IMR-90 (cell line): ENCODE data around the gene ADCY2. TPM values are rescaled to one million over a fixed set of nuclear protein-coding genes. Genes with fewer than 3 reads are reported as not detected.

Experiments used
- ATAC-seq: fragments of 200-7000 bp; cut with Tn5 transposase; 2 replicates; pipeline ENCODE4 v1.9.1; 2020; ENCODE audit warnings: low read depth, mild to moderate bottlenecking, moderate library complexity
- BruUV-seq: library from RNA; stranded (reverse); fragments of 400-500 nt; replicated peaks from 2 replicates; lab custom pipeline; 2021; lab: Mats Ljungman, UMichigan
- CTCF ChIA-PET: fragments of 300-600 bp; formaldehyde crosslinking; extraction: SDS; loops from one replicate; lab custom pipeline; 2021; ENCODE audit warnings: antibody characterized with exemption; lab: Yijun Ruan, JAX
- POLR2A ChIA-PET: fragments of 300-600 bp; sonication (Branson Sonifier 250); formaldehyde crosslinking; loops from one replicate; lab custom pipeline; 2022; ENCODE audit warnings: antibody characterized with exemption; ENCODE audit not compliant: unreplicated experiment; lab: Charles Lee
- DNase-seq: peaks from one replicate; pipeline ENCODE4 v3.0.0; 2013
- H2AFZ ChIP-seq: replicated peaks from 2 replicates; pipeline ENCODE3; 2013; ENCODE audit warnings: low read length, mild to moderate bottlenecking; ENCODE audit not compliant: poor library complexity
- H2AK5ac ChIP-seq: 2 replicates; pipeline ENCODE4 v1.6.1; 2013; ENCODE audit warnings: low read depth, low read length, inconsistent platforms
- H2AK9ac ChIP-seq: replicated peaks from 2 replicates; pipeline ENCODE3; 2013; ENCODE audit warnings: mild to moderate bottlenecking, low read depth, low read length, moderate library complexity; ENCODE audit not compliant: poor library complexity
- H2BK120ac ChIP-seq: 2 replicates; pipeline ENCODE4 v1.6.1; 2013; ENCODE audit warnings: low read depth, low read length, inconsistent platforms
- H2BK15ac ChIP-seq: 3 replicates; pipeline ENCODE4 v1.6.1; 2013; ENCODE audit warnings: low read depth, low read length, inconsistent platforms
- H2BK20ac ChIP-seq: 2 replicates; pipeline ENCODE4 v1.6.1; 2013; ENCODE audit warnings: low read depth, mild to moderate bottlenecking, inconsistent platforms, low read length, moderate library complexity
- H2BK5ac ChIP-seq: 2 replicates; pipeline ENCODE4 v1.6.1; 2013; ENCODE audit warnings: mild to moderate bottlenecking, low read depth, low read length, inconsistent platforms; ENCODE audit not compliant: poor library complexity, severe bottlenecking
- H3K14ac ChIP-seq: replicated peaks from 2 replicates; pipeline ENCODE4 v1.6.1; 2013; ENCODE audit warnings: low read depth, low read length, inconsistent platforms
- H3K18ac ChIP-seq: 2 replicates; pipeline ENCODE4 v1.6.1; 2013; ENCODE audit warnings: low read depth, low read length, control low read depth
- H3K23ac ChIP-seq: 2 replicates; pipeline ENCODE4 v1.6.1; 2013; ENCODE audit warnings: low read depth, low read length, inconsistent platforms
- H3K27ac ChIP-seq: 2 replicates; pipeline ENCODE4 v1.5.1; 2013; ENCODE audit warnings: mild to moderate bottlenecking, control low read depth, low read length; ENCODE audit not compliant: insufficient read depth
- H3K27me3 ChIP-seq: 2 replicates; pipeline ENCODE4 v1.6.1; 2013; ENCODE audit warnings: low read length; ENCODE audit not compliant: control insufficient read depth, insufficient read depth
- H3K36me3 ChIP-seq: 2 replicates; pipeline ENCODE4 v1.6.1; 2013; ENCODE audit warnings: low read length, mixed read lengths; ENCODE audit not compliant: control insufficient read depth, insufficient read depth
- H3K4ac ChIP-seq: 2 replicates; pipeline ENCODE4 v1.6.1; 2013; ENCODE audit warnings: low read depth, low read length, inconsistent platforms
- H3K4me1 ChIP-seq: 2 replicates; pipeline ENCODE4 v1.6.1; 2013; ENCODE audit warnings: low read length, mixed read lengths; ENCODE audit not compliant: control insufficient read depth, insufficient read depth
- H3K4me2 ChIP-seq: 2 replicates; pipeline ENCODE4 v1.6.1; 2013; ENCODE audit warnings: low read depth, mild to moderate bottlenecking, control low read depth, low read length, moderate library complexity
- H3K4me3 ChIP-seq: 2 replicates; pipeline ENCODE4 v1.5.1; 2013; ENCODE audit warnings: low read depth, mild to moderate bottlenecking, control low read depth, low read length, moderate library complexity; ENCODE audit not compliant: insufficient read depth
- H3K56ac ChIP-seq: 2 replicates; pipeline ENCODE4 v1.6.1; 2013; ENCODE audit warnings: low read length, inconsistent platforms; ENCODE audit not compliant: insufficient read depth; ENCODE audit errors: extremely low read depth
- H3K79me1 ChIP-seq, 2 experiments: 2 replicates each; pipeline ENCODE4 v1.6.1; 2013; ENCODE audit warnings: low read length in 2 of 2, inconsistent platforms in 1 of 2, low read depth in 1 of 2
- H3K9ac ChIP-seq: 2 replicates; pipeline ENCODE4 v1.6.1; 2013; ENCODE audit warnings: low read depth, low read length, control low read depth
- H3K9me1 ChIP-seq: 2 replicates; pipeline ENCODE4 v1.6.1; 2013; ENCODE audit warnings: low read length, inconsistent platforms; ENCODE audit not compliant: insufficient read depth
- H3K9me3 ChIP-seq: 2 replicates; pipeline ENCODE4 v1.6.1; 2013; ENCODE audit warnings: low read length; ENCODE audit not compliant: control insufficient read depth, insufficient read depth
- H4K20me1 ChIP-seq: 2 replicates; pipeline ENCODE4 v1.6.1; 2013; ENCODE audit warnings: low read length, inconsistent platforms; ENCODE audit not compliant: insufficient read depth
- H4K5ac ChIP-seq: 2 replicates; pipeline ENCODE4 v1.6.1; 2013; ENCODE audit warnings: mild to moderate bottlenecking, low read depth, low read length, control low read depth
- H4K8ac ChIP-seq, 2 experiments: 2 replicates each; pipeline ENCODE4 v1.6.1; 2013; ENCODE audit warnings: low read depth in 2 of 2, low read length in 2 of 2, control low read depth in 1 of 2, inconsistent platforms in 1 of 2
- H4K91ac ChIP-seq: 2 replicates; pipeline ENCODE4 v1.6.1; 2013; ENCODE audit warnings: low read depth, low read length, inconsistent platforms; ENCODE audit not compliant: insufficient read depth
- BHLHE40 ChIP-seq: fragments of 150-350 bp; IDR thresholded peaks from 2 replicates; pipeline ENCODE4 v1.6.1; 2016; ENCODE audit warnings: mild to moderate bottlenecking, low read depth, low read length
- CEBPB ChIP-seq: IDR thresholded peaks from 2 replicates; pipeline ENCODE4 v1.6.1; 2012; ENCODE audit warnings: low read depth, low read length, improper control_type of control experiment
- CTCF ChIP-seq: conservative IDR thresholded peaks from 2 replicates; pipeline ENCODE4 v1.5.1; 2012; ENCODE audit warnings: mild to moderate bottlenecking, low read depth, low read length, improper control_type of control experiment
- MAFK ChIP-seq: IDR thresholded peaks from 2 replicates; pipeline ENCODE4 v1.6.1; 2012; ENCODE audit warnings: low read depth, low read length, improper control_type of control experiment
- MAZ ChIP-seq: IDR thresholded peaks from 2 replicates; pipeline ENCODE4 v1.6.1; 2012; ENCODE audit warnings: low read depth, mild to moderate bottlenecking, low read length, improper control_type of control experiment, moderate library complexity, borderline replicate concordance
- POLR2A ChIP-seq: IDR thresholded peaks from 2 replicates; pipeline ENCODE4 v1.6.1; 2012; ENCODE audit warnings: mild to moderate bottlenecking, low read depth, low read length
- WGBS, 2 experiments: methylation state at CpG; one replicate each; pipeline versions ENCODE4 v1.1.5 to v1.1.7; 2013; ENCODE audit warnings: missing lambda C conversion rate in 2 of 2; ENCODE audit not compliant: insufficient read length in 1 of 2; ENCODE audit errors: extremely low coverage in 2 of 2; 5-methylcytosine and 5-hydroxymethylcytosine counted together
- dilution Hi-C: fragments of 300-500 bp; cut with HindIII; formaldehyde crosslinking; loops from one replicate; pipeline ENCODE4 v1.14.3; 2018; ENCODE audit warnings: low sequenced_read_pairs; ENCODE audit not compliant: unreplicated experiment
- in situ Hi-C: fragments of 300-500 bp; cut with MboI; formaldehyde crosslinking; loops from 3 replicates; pipeline ENCODE4 v1.14.3; 2019; ENCODE audit warnings: low sequenced_read_pairs, inconsistent platforms, mixed read lengths
- intact Hi-C: fragments of 100-400 bp; cut with micrococcal nuclease; formaldehyde crosslinking; loops from 2 replicates; pipeline ENCODE4 v1.10.0; 2022
- polyA plus RNA-seq, 3 experiments: library from polyadenylated mRNA; depleted of rRNA; stranded (reverse); fragments of >200 nt; gene quantifications; 2 replicates each; pipeline ENCODE4 v1.2.3, GENCODE V29; 2012; ENCODE audit warnings: low replicate concordance in 1 of 3
- total RNA-seq: library from RNA; depleted of rRNA; stranded (reverse); fragments of >200 nt; gene quantifications from 2 replicates; pipeline ENCODE4 v1.2.3, GENCODE V29; 2012
- TF ChIP-seq, protein P1 (sequence below): fragments of 150-350 bp; IDR thresholded peaks from 2 replicates; pipeline ENCODE4 v1.6.1; 2016; ENCODE audit warnings: low read depth, mild to moderate bottlenecking, low read length, moderate library complexity, borderline replicate concordance

ADCY2 gene
- total and polyA plus RNA-seq, 2 of the 4 experiments (the other 2 are of a cell fraction): not detected

DNA sequence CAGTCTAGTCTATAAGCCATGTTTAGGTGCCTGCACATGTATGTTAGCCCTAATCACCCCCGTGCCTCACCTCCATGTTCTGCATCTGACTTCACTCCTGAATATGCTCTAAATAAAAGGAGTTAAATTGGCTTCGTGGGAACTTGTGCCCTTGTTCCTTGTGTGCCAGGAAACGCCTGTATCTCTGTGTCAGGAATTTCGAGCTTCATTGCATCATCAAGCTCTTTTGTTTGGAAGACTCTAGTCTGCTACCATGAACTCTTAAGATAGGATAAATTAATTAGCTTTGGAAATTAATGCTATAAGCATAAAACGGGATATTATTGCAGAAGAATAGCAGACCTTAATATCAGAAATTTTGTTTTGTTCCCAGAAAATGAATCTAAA, 99.2 kb downstream of the ADCY2 start:
- Histone ChIP-seq H4K5ac (no peak overlapping the region), H2AFZ (no peak overlapping the region), H3K4ac (no peak overlapping the region), H3K23ac (no peak overlapping the region), H2BK15ac (no peak overlapping the region), H2AK9ac (no peak overlapping the region), H3K27ac (no peak overlapping the region), H4K8ac (no peak overlapping the region), H3K27me3 (no peaks in the 10 kb centered on the region), H3K4me3 (no peak overlapping the region), H2BK120ac (no peak overlapping the region), H3K9ac (no peak overlapping the region), H4K20me1 (no peaks in the 10 kb centered on the region), H3K56ac (no peak overlapping the region), H3K9me3 (peaks cover 12% of the 10 kb centered on the region), H3K36me3 (no peaks in the 10 kb centered on the region), H2BK20ac (no peak overlapping the region), H3K9me1 (no peaks in the 10 kb centered on the region), H4K91ac (no peak overlapping the region), H3K14ac (no peak overlapping the region), H3K4me1 (no peaks in the 10 kb centered on the region), H3K4me2 (no peak overlapping the region), H3K18ac (no peak overlapping the region), H2BK5ac (no peak overlapping the region), H2AK5ac (no peak overlapping the region), H3K79me1 (no peaks in the 10 kb centered on the region)
- CTCF ChIA-PET: no interaction called here
- dilution Hi-C loops: no loop called here
- POLR2A ChIA-PET: no interaction called here
- in situ Hi-C loops: no loop called here
- no TSS peak for BruUV-seq
- intact Hi-C loops: no loop called here
- ATAC-seq (no peak), DNase-seq (no peak)
- TF ChIP-seq POLR2A (no peak), CEBPB (0 out of 2 replicates have a peak, but pooled peaks have one; percentile 4), CTCF (no peak), MAZ (no peak), BHLHE40 (no peak), MAFK (no peak)
- TF ChIP-seq, protein P1, sequence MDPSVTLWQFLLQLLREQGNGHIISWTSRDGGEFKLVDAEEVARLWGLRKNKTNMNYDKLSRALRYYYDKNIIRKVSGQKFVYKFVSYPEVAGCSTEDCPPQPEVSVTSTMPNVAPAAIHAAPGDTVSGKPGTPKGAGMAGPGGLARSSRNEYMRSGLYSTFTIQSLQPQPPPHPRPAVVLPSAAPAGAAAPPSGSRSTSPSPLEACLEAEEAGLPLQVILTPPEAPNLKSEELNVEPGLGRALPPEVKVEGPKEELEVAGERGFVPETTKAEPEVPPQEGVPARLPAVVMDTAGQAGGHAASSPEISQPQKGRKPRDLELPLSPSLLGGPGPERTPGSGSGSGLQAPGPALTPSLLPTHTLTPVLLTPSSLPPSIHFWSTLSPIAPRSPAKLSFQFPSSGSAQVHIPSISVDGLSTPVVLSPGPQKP: no peak
- WGBS, 2 experiments: no CpG with 5 or more reads among the region's 5 CpGs
